SJSA1 (cell line): ENCODE data around the gene TRIP11. TPM values are rescaled to one million over a fixed set of nuclear protein-coding genes. Genes with fewer than 3 reads are reported as not detected.

Source experiments
- DNase-seq, 2 experiments: peaks; one replicate each; pipeline ENCODE4 v3.0.0-alpha.2; 2015 to 2020; ENCODE audit warnings: low spot score in 2 of 2, low read depth in 1 of 2
- H3K27ac ChIP-seq: fragments of 250-450 bp; sonication (Bioruptor Pico); 2 replicates; pipeline ENCODE4 v1.5.1; 2020; ENCODE audit warnings: mild to moderate bottlenecking, moderate library complexity
- H3K27me3 ChIP-seq: fragments of 250-450 bp; sonication (Bioruptor Pico); replicated peaks from 2 replicates; pipeline ENCODE4 v1.5.1; 2020; ENCODE audit warnings: mild to moderate bottlenecking, moderate library complexity
- H3K36me3 ChIP-seq: fragments of 250-450 bp; sonication (Bioruptor Pico); 2 replicates; pipeline ENCODE4 v1.5.1; 2020; ENCODE audit warnings: mild to moderate bottlenecking
- H3K4me1 ChIP-seq: fragments of 250-450 bp; sonication (Bioruptor Pico); replicated peaks from 2 replicates; pipeline ENCODE4 v1.6.1; 2021; ENCODE audit warnings: mild to moderate bottlenecking
- H3K4me3 ChIP-seq: fragments of 250-450 bp; sonication (Bioruptor Pico); 2 replicates; pipeline ENCODE4 v1.5.1; 2020; ENCODE audit warnings: mild to moderate bottlenecking
- H3K9me3 ChIP-seq: fragments of 250-450 bp; sonication (Bioruptor Pico); replicated peaks from 2 replicates; pipeline ENCODE4 v1.5.1; 2020; ENCODE audit warnings: mild to moderate bottlenecking
- total RNA-seq: library from RNA; depleted of rRNA; stranded (reverse); fragments of >200 nt; shearing (Covaris generic); gene quantifications from 2 replicates; pipeline ENCODE4 v1.2.3, GENCODE V29; 2014

Gene TRIP11
- total RNA-seq, 1 experiment from 2014 or later: 25.0 TPM

- peaks cover 29% of the 10 kb centered on the region for H3K36me3 ChIP-seq
- peaks cover 5% of the 10 kb centered on the region; the same call in 1 of the 2 replicates for H3K4me1 ChIP-seq
- DNase-seq: no peak
- H3K4me3 ChIP-seq: no peak overlapping the region
- no peak overlapping the region for H3K27ac ChIP-seq
- H3K27me3 ChIP-seq: no peaks in the 10 kb centered on the region
- H3K9me3 ChIP-seq: no peaks in the 10 kb centered on the region
Measured at GRCh38 chr14:92033906-92034687, 5.8 kb downstream of the TRIP11 start.

DNA sequence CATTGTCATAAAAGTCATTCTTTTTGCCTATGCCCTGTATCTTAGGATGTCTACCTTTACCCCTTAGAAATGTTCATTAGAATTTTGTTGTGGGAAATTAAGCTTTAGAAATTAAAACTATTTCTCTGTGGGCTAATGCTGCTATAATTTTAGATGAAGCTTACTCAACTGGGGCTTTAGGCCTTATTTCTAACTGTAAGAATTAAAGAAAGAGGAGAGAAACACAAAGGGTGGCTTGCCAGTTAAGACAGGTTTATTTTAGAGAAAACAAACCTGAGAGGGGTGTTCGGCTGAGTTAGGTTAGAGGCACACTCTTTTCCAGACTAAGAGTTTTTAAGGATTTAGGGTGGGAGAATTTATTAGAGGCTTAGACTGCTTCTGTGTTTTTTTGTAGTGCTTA is 6.4 kb downstream of the TRIP11 start:
- DNase-seq: no peak
- Histone ChIP-seq H3K9me3 (no peaks in the 10 kb centered on the region), H3K27ac (no peak overlapping the region), H3K4me3 (no peak overlapping the region), H3K4me1 (peaks cover 5% of the 10 kb centered on the region; the same call in 1 of the 2 replicates), H3K36me3 (peaks cover 31% of the 10 kb centered on the region), H3K27me3 (no peaks in the 10 kb centered on the region)

DNA sequence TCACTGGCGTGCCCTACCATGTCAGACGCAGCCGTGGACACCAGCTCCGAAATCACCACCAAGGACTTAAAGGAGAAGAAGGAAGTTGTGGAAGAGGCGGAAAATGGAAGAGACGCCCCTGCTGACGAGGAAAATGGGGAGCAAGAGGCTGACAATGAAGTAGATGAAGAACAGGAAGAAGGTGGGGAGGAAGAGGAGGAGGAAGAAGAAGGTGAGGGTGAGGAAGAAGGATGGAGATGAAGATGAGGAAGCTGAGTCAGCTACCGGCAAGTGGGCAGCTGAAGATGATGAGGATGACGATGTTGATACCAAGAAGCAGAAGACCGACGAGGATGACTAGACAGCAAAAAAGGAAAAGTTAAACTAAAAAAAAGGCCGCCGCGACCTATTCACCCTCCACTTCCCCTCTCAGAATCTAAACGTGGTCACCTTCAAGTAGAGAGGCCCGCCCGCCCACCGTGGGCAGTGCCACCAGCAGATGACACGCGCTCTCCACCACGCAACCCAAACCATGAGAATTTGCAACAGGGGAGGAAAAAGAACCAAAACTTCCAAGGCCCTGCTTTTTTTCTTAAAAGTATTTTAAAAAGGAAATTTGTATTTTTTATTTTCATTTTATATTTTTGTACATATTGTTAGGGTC is 13.2 kb downstream of the TRIP11 start:
- Histone ChIP-seq H3K4me3 (no peak overlapping the region), H3K27ac (no peak overlapping the region), H3K27me3 (no peaks in the 10 kb centered on the region), H3K36me3 (peaks cover 30% of the 10 kb centered on the region), H3K4me1 (no peaks in the 10 kb centered on the region), H3K9me3 (no peaks in the 10 kb centered on the region)
- no peak for DNase-seq

DNA sequence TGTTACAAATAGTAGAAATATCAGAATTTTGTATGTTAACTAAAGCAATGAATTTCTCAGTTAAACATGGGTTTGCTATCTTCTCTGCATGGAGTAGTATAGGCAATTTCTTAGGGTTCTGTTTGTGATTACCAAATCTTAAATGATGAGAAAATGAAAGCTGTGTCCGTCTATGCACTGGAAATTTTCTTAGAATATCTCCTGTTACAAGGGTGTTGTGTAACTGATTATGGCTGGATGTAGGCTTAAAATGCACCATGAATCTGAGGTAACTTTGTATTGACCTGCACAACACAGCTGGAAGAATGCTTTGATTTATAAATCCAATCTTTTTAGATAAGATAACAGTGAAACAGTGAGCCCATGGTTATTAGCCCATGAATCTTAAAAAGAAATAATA is 17.8 kb downstream of the TRIP11 start:
- no peak for DNase-seq
- Histone ChIP-seq H3K4me3 (no peak overlapping the region), H3K36me3 (peaks cover 22% of the 10 kb centered on the region), H3K4me1 (no peaks in the 10 kb centered on the region), H3K27me3 (no peaks in the 10 kb centered on the region), H3K9me3 (no peaks in the 10 kb centered on the region), H3K27ac (no peak overlapping the region)

DNA sequence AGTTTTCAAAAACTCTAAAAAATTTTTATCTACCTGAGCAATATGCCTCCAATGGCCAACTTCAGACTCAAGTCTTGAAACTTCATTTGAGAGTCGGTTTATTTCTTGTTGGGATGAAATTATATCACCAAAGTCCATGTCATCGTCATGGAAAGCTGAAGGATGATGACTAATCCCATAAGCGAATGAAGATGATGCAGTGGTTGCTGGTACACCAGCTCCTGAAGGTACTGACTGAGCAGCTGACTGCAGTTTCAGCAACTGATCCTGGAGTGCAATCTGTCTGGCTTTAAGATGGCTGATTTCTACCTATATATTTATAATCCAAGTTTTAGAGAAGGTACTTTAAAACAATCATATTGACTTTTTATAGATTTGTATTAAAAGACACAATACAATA is 18.3 kb downstream of the TRIP11 start:
- DNase-seq: no peak
- no peaks in the 10 kb centered on the region for H3K4me1 ChIP-seq

GRCh38 chr14:92014040-92014439 is 25.8 kb downstream of the TRIP11 start:
- H3K27ac ChIP-seq: no peak overlapping the region
- no peaks in the 10 kb centered on the region for H3K4me1 ChIP-seq
- no peaks in the 10 kb centered on the region for H3K9me3 ChIP-seq
- peaks cover 63% of the 10 kb centered on the region for H3K36me3 ChIP-seq
- no peak overlapping the region for H3K4me3 ChIP-seq
- no peak for DNase-seq
- H3K27me3 ChIP-seq: no peaks in the 10 kb centered on the region

More for the DNA sequence above, 18.3 kb downstream of the TRIP11 start:
- Histone ChIP-seq H3K36me3 (peaks cover 27% of the 10 kb centered on the region), H3K9me3 (no peaks in the 10 kb centered on the region), H3K27me3 (no peaks in the 10 kb centered on the region), H3K27ac (no peak overlapping the region), H3K4me3 (no peak overlapping the region)

DNA sequence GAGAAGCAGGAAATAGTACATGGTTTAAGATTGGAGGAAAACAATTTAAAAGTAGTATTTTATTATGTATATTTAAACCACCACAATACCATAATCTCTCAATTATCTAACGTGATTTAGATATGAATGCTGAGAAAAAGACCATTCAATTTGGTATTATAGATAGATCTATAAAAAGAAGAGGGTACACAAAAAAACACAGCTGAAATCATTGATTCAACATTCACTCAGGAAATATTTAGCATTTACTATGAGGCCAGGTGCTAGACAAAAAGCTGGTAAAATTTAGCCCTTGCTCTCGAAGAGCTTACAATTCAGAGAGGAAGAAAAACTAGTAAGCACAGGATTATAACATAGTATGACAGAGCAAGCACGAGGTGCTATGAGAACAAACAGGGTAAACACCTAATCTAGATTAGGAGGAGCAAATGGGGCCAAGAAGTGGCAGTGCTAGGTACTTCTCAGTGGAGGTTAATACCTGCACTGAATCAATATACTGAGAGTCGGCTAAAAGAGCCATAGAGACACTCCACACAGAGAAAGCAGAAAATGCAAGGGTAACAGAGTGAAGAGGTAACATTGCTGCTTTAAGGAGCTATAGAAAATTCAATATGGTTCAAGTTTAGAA is 27.6 kb downstream of the TRIP11 start:
- no peak for DNase-seq
- H3K4me1 ChIP-seq: no peaks in the 10 kb centered on the region
- H3K27me3 ChIP-seq: no peaks in the 10 kb centered on the region
- no peak overlapping the region for H3K4me3 ChIP-seq
- peaks cover 68% of the 10 kb centered on the region for H3K36me3 ChIP-seq
- no peaks in the 10 kb centered on the region for H3K9me3 ChIP-seq
- H3K27ac ChIP-seq: no peak overlapping the region

GRCh38 chr14:92010644-92011043 is 29.2 kb downstream of the TRIP11 start:
- Histone ChIP-seq H3K36me3 (peaks cover 56% of the 10 kb centered on the region), H3K27ac (no peak overlapping the region), H3K4me1 (no peaks in the 10 kb centered on the region), H3K4me3 (no peak overlapping the region), H3K9me3 (no peaks in the 10 kb centered on the region), H3K27me3 (no peaks in the 10 kb centered on the region)
- DNase-seq: no peak

- no peaks in the 10 kb centered on the region for H3K27me3 ChIP-seq
- H3K9me3 ChIP-seq: no peaks in the 10 kb centered on the region
Measured at GRCh38 chr14:92009604-92010003, 30.3 kb downstream of the TRIP11 start.

GRCh38 chr14:92005019-92005418 is 34.8 kb downstream of the TRIP11 start:
- no peaks in the 10 kb centered on the region for H3K4me1 ChIP-seq
- no peak for DNase-seq

More at GRCh38 chr14:92009604-92010003, 30.3 kb downstream of the TRIP11 start:
- no peak for DNase-seq
- no peak overlapping the region for H3K27ac ChIP-seq
- no peak overlapping the region for H3K4me3 ChIP-seq
- H3K4me1 ChIP-seq: no peaks in the 10 kb centered on the region
- peaks cover 58% of the 10 kb centered on the region for H3K36me3 ChIP-seq

GRCh38 chr14:92004062-92004461 is 35.8 kb downstream of the TRIP11 start:
- no peak overlapping the region for H3K4me3 ChIP-seq
- H3K27ac ChIP-seq: no peak overlapping the region
- H3K27me3 ChIP-seq: no peaks in the 10 kb centered on the region
- peaks cover 59% of the 10 kb centered on the region for H3K36me3 ChIP-seq
- no peaks in the 10 kb centered on the region for H3K4me1 ChIP-seq
- no peaks in the 10 kb centered on the region for H3K9me3 ChIP-seq
- DNase-seq: no peak

More at GRCh38 chr14:92005019-92005418, 34.8 kb downstream of the TRIP11 start:
- Histone ChIP-seq H3K4me3 (no peak overlapping the region), H3K9me3 (no peaks in the 10 kb centered on the region), H3K27me3 (no peaks in the 10 kb centered on the region), H3K27ac (no peak overlapping the region), H3K36me3 (peaks cover 60% of the 10 kb centered on the region)

DNA sequence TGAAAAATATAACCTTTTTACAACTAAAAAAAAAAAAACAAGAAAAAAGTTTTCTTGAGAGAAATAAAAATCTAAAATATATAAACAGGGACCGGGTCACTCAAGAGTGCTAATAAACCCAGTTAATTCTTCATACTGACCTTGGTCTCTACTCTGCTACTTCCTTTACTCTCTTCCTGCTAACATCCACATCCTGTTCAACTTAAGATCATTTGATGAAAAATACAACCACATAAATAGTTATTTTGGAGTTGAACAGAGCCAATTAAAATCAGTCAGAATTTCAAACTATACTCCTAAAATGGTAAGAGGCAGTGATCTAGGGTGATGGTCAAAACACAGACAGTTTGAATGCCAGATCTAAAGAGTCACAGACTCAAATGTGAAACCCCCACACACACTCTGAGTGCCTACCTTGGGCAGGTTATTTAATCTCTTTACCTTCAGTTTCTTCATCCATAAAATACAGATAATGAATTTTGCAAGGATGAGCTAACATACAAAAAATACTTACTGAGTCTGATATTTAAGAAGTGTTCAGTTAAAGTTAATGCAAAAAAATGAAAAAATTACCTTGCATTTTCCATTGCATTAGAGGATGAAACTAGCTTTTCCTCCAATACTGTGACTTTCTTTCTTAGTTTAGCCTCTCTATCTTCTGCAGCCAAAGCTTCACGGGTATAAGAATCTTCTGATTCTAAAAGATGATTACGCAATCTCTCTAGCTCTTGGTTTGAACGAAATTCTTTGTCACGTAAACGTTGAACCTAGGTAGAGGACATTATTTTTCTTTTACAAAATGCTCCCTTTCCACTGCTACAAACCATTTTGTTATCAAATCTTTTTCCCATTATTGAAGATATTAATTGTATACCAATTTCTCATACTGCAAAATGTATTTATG is 40.9 kb downstream of the TRIP11 start:
- H3K9me3 ChIP-seq: no peaks in the 10 kb centered on the region
- no peaks in the 10 kb centered on the region for H3K4me1 ChIP-seq
- no peak overlapping the region for H3K27ac ChIP-seq
- no peak for DNase-seq
- no peaks in the 10 kb centered on the region for H3K27me3 ChIP-seq
- peaks cover 44% of the 10 kb centered on the region for H3K36me3 ChIP-seq
- no peak overlapping the region for H3K4me3 ChIP-seq

GRCh38 chr14:91997492-91997891 is 42.4 kb downstream of the TRIP11 start:
- H3K36me3 ChIP-seq: peaks cover 38% of the 10 kb centered on the region
- no peak overlapping the region for H3K4me3 ChIP-seq
- peak overlapping the region; percentile 14; the same call in 1 of the 2 replicates for H3K27ac ChIP-seq
- no peaks in the 10 kb centered on the region for H3K27me3 ChIP-seq
- no peaks in the 10 kb centered on the region for H3K4me1 ChIP-seq
- no peaks in the 10 kb centered on the region for H3K9me3 ChIP-seq
- no peak for DNase-seq
